AG09319 (cell line): ENCODE results near the gene PLXNC1.
A peak's percentile ranks its signal among the peaks of the same experiment; 100 is the strongest.

ENCODE experiments used
- DNase-seq: peaks from one replicate; pipeline ENCODE4 v3.0.0-alpha.2; 2010; ENCODE audit warnings: low read depth; ENCODE audit errors: extremely low read depth
- CTCF ChIP-seq: IDR thresholded peaks from 2 replicates; pipeline ENCODE4 v1.5.1; 2011; ENCODE audit warnings: low read depth, mild to moderate bottlenecking, inconsistent platforms, low read length, moderate library complexity

PLXNC1 gene

GRCh38 chr12:94286583-94287244, 138.3 kb downstream of the PLXNC1 start:
- no peak for DNase-seq
- TF ChIP-seq CTCF, result no peak

- TF ChIP-seq CTCF, result no peak
- DNase-seq, result no peak
Measured at GRCh38 chr12:94287245-94287628, 138.9 kb downstream of the PLXNC1 start.

GRCh38 chr12:94289461-94290312, 141.3 kb downstream of the PLXNC1 start:
- peak; percentile 32 for DNase-seq
- no peak for TF ChIP-seq CTCF

DNA sequence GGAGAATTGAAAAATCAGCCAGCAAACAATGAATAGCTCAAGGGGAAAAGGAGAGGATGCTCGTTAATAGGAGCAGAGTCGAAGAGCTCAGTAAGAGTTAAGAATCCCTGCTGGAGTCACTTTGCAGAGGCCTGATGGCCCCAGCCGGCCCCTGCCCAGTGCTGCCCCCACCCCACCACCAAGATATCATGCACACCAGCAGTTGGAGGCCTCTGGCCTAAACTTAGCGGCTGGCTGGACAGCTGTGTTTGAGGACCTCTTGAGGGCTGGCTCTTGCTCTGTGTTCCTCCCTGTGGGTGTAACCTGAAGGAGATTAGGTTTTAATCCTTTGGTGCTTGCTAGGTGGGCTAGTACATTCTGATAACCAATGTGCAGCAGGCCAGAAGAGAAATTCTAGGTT, 142.0 kb downstream of the PLXNC1 start:
- no peak for DNase-seq
- TF ChIP-seq CTCF, result no peak

GRCh38 chr12:94297096-94297699, 148.8 kb downstream of the PLXNC1 start:
- no peak for DNase-seq
- no peak for TF ChIP-seq CTCF

GRCh38 chr12:94297876-94298505, 149.6 kb downstream of the PLXNC1 start:
- no peak for DNase-seq
- no peak for TF ChIP-seq CTCF
